Measurements from ENCODE around the gene TBCA.

Gene TBCA

DNA sequence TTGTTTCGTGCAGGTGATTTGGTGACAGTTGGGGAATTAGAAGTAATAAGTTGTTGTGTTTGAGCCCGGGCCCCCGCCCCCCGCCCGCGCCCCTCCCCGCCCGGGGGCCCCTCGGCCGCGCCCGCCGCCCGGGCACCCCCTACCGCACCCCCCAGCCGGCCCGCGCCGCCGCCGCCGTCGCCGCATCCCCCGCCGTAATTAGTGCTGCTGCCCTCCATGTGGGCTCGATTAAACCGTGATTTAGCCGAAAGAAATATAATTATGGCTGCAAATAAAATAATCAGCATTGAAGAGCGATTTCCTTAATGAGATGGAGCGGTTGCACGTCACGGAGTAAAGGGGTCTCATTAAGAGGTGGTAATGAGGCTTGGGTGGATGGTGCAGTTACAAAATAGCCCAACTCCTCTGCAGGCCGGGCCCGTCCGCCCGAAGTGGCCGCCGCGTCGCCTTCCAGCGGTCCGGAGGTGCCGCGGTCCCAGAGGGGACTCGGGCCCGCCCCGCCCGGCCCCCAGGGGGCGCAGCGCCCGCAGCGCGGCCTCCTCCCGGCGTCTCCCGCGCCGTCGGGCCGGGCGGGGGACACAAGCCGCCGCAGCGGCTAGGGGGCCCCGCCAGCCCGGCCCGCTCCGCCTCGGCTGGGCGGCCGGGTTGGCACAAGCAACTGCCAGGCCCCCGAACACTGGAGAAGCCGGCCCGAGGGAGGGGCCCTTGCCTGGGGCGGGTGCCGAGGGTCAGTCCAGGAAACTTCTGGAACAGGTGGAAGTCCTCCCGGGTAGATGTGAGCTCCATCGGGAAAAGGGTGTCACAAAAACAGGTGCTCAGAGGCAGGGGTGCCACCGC, 130.8 kb downstream of the TBCA start:
- intact Hi-C loops (cut with DNase I), result loop anchor here (5.0 to 10.0 kb wide), 3 partner anchors 132 to 519 kb away; partner anchors contain the start of gene TBCA
- DNase-seq, result peak in 2 of 10 donors; percentile 71 to 83

DNA sequence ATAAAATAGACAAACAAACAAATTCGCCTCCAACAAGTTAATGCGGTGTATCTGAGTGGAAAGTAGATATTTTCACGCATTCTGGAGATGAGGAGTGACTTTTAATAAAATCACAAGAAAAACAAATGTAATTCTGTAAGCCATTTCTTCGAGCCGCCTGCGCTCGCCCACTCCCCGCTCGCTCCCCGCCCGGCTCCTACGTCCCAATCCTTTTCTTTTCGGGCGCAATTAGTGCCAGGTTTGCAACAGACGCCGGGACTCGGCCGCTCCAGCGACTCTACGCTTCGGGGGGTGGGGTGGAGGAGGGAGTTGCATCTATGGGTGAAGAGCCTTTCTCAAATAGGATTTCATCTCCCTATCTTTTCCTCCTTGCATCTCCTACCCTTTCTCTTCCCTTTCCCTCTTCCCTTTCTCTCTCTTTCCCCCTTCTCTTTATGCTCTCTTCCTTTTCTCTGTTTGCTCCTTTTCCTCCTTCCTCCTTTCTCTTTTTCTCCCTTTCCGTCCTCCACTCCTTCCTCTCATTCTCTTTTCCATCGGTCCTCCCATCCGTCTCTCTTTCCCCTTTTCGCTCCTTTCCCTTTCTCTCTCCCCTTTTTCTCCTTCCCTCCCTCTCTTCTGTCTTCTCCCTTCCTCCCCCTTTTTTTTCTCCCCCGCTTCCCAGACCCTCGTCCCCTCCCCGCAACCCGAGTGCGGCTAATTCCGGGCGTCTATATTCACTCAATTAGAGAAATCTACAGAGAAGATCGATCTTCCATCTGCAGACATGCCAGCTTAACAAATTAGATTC, 131.6 kb downstream of the TBCA start:
- peak in 1 of 10 donors; percentile 70 for DNase-seq
- intact Hi-C loops (cut with DNase I), result loop anchor here (5.0 to 10.0 kb wide), 4 partner anchors 133 to 520 kb away; partner anchors contain the start of gene TBCA

DNA sequence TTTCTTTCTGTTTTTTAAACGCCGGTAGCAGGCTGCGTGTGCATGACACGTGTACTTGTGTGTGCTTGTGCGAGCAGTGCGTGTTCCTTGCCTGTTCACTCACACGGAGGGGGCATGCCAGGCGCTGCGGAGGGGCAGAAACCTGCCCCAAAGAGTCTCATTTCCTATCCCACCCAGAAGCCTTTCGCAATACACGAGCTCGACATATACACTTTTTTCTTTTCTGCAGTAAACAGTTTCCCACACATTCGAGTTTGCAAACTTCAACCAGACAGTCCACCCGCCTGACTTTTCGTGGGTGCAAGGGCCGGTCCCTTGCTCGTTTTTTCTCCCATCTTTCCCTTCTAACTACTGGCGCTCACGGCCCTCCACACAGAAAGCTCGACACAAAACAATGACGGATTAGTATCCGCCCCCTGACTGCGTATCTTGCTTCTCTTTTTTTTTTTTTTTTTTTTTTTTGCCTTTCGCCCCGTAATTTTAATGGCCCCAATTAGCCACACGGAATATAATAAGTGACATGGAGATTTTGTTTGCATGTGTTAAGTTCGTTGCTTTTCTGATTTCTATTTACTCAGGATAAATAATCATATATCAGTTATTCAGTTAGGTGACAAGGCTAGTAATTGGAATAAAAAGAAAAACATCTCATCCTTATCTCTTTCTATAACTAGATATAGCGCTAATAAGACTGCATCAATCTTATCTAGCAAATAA, 132.3 kb downstream of the TBCA start:
- intact Hi-C loops (cut with DNase I), result loop anchor here (5.0 to 10.0 kb wide), 2 partner anchors 198 to 521 kb away; no protein-coding TSS in a partner anchor
- DNase-seq, result no peak

DNA sequence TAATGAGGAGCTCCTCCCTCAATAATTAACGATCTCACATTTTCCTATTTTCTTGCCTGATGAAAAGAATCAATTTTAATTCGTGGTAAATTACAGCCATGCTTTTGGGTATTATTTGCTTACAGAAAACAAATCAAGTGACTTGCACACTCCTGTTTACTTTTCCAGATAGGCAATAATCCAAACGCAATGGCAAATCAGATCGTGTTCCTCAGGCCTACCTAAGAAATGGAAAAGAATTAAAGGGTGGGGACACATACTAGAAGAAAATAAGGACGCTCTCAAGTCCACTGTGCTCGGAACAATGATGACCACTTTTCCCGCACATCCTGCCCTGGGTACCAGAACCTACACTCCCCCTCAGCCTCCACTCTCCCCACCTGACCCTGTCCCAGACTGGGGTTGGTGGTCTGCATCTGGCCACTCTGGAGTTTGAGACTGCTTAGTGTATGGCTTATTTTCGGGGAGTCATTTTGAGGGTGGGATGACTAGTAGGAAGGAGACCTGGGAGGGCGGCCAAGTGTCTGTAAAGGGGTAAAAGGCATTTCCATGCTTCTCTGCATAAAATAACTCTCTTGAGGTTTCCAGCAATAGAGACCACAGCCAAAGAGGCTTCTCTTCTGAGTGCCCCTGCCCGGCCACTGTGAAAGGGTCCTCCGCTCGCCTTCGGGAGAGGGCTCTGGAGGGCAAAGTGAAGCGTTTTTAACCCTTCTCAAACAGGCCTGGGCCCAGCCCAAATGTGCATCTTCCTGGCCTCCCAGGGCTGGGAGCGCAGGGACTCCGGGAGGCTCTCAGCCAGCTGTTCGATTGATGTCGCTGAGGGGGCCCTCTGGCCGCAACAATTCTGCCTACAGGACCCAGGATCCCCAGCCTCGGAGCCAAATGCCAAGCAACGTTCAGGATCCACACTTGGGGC, 133.1 kb downstream of the TBCA start:
- intact Hi-C loops (cut with DNase I), result loop anchor here (5.0 to 10.0 kb wide), 2 partner anchors 199 to 522 kb away; no protein-coding TSS in a partner anchor
- DNase-seq, result peak in 1 of 10 donors; percentile 71

DNA sequence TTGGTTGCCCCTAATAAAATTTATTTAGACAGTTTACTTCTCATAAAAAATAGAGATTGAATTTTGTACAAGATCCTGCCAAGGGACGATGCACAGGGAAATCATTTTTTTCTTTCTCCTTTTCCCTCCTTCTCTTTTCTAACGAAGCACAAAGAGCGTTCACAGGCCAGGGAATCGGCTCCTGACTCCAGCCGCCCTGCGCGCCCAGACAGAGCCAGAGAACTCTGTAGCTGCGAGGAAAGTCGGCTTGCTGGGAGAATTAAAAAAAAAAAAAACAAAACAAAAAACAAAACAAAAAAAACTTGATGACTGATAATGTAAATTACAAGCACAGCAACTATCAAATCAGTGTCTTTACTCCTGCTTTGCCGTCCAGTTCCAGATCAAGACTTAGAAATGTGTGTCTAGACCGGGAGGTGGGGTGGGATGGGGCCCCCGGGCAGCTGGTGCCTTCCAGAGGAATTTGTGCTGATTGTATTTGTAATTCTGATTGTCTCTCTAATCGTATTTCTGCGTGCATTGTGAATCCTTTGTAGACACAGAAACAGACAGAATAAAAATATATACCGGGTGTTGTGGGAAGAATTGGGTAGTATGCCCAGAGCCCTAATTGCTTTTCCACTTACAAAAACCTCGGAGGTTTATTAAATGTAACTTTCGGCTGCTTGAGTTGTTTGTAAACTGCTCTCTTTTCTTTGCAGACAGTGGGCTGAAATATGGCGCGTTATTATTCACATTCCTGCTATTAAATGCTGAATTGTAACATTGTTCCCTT, 134.0 kb downstream of the TBCA start:
- intact Hi-C loops (cut with DNase I), result loop anchor here (5.0 to 10.0 kb wide), 2 partner anchors 200 to 523 kb away; no protein-coding TSS in a partner anchor
- DNase-seq, result no peak

DNA sequence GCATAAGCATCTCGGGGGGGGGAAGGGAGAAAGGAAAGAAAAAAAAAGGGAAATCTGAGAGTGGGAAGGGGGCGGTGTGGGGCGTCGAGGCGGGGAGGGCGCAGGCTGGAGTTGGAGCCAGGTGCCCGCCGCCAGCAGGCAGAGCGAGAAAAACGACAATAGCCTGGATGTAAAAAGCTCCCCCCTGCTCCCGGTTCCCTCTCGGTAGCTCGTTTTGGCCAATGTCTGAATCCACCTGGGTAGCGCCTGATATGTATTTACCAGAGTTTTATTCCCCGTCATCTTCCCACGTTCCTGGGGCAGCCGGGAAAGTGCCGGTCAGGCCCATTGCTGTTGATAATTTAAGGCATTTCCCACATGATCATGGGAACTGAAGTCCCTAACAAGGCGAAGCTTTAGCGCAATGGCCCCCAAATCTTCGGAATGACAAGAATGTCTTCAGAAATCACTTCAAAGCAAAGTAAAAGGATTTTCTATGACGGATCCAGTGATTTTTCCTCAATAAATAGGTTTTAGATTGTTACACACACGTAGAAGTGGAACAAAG, 134.7 kb downstream of the TBCA start:
- no peak for DNase-seq
- intact Hi-C loops (cut with DNase I), result loop anchor here (5.0 to 10.0 kb wide), 2 partner anchors 201 to 523 kb away; no protein-coding TSS in a partner anchor

All from posterior cingulate gyrus (tissue), 11 donors.